Measurements from ENCODE around the gene EZH2. TPM values are rescaled to one million over a fixed set of nuclear protein-coding genes. Genes with fewer than 3 reads are reported as not detected.
A peak's percentile ranks its signal among the peaks of the same experiment; 100 is the strongest.

Gene EZH2
- 31.3 TPM for polyA plus RNA-seq (2012; ENCODE audit: low read depth, missing spikeins)

GRCh38 chr7:148884049-148884298 lies at the start of gene EZH2:
EZH2 (minus strand) TSS chr7:148884291; CDS start chr7:148847298, 36,993 bp downstream.
- DNase-seq (ENCODE audit: insufficient read length, low spot score) (no peak), FAIRE-seq (no peak)
- TF ChIP-seq POLR2AphosphoS5 (IDR thresholded peaks at IDR 0.05; ENCODE audit: low read depth, low read length) (0 out of 2 replicates have a peak, but pooled peaks have one; percentile 12), POLR2A (IDR thresholded peaks at IDR 0.05; ENCODE audit: low read depth, low read length) (no peak), TAF1 (IDR thresholded peaks at IDR 0.05; ENCODE audit: low read depth, low read length) (peak; percentile 63; the same call in 1 of the 2 replicates)

- TF ChIP-seq POLR2A (IDR thresholded peaks at IDR 0.05; ENCODE audit: low read depth, low read length) (no peak), SPI1 (IDR thresholded peaks at IDR 0.05; ENCODE audit: low read depth, low read length) (no peak), PAX5 (IDR thresholded peaks at IDR 0.05; ENCODE audit: insufficient read depth, low read length, severe bottlenecking) (no peak), POU2F2 (IDR thresholded peaks at IDR 0.05; ENCODE audit: low read depth, low read length) (no peak), TAF1 (IDR thresholded peaks at IDR 0.05; ENCODE audit: low read depth, low read length) (no peak), POLR2AphosphoS5 (IDR thresholded peaks at IDR 0.05; ENCODE audit: low read depth, low read length) (no peak)
- DNase-seq (ENCODE audit: insufficient read length, low spot score) = no peak
- no peak for FAIRE-seq
Observed at GRCh38 chr7:148931470-148931869, 47.4 kb upstream of the EZH2 start.

- FAIRE-seq (no peak), DNase-seq (ENCODE audit: insufficient read length, low spot score) (no peak)
- TF ChIP-seq POU2F2 (IDR thresholded peaks at IDR 0.05; ENCODE audit: low read depth, low read length) (no peak), SPI1 (IDR thresholded peaks at IDR 0.05; ENCODE audit: low read depth, low read length) (no peak), POLR2A (IDR thresholded peaks at IDR 0.05; ENCODE audit: low read depth, low read length) (no peak), TAF1 (IDR thresholded peaks at IDR 0.05; ENCODE audit: low read depth, low read length) (no peak), PAX5 (IDR thresholded peaks at IDR 0.05; ENCODE audit: insufficient read depth, low read length, severe bottlenecking) (no peak), POLR2AphosphoS5 (IDR thresholded peaks at IDR 0.05; ENCODE audit: low read depth, low read length) (no peak)
Observed at GRCh38 chr7:148930335-148930734, 46.2 kb upstream of the EZH2 start.

DNA sequence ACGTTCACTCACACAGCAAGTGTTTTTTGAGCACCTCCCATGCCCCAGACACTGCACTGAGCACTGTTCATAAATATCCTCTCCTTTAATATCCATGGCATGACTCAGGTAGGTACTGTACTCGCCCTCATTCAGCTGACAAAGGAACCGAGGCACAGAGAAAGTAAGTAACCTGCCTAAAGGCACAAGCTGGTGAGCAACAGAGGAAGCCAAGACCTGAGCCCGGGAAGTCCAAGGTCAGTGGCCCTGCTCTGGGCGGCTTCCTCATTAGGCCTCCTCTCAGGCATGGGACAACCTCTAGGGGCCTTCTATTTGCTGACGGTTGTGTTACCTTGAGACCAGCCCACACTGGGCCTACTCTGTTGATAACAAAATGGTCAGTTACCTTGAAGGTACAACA lies 45.1 kb upstream of the EZH2 start:
- DNase-seq (ENCODE audit: insufficient read length, low spot score) = no peak
- TF ChIP-seq POLR2AphosphoS5 (IDR thresholded peaks at IDR 0.05; ENCODE audit: low read depth, low read length) = no peak
- TF ChIP-seq TAF1 (IDR thresholded peaks at IDR 0.05; ENCODE audit: low read depth, low read length) = no peak
- TF ChIP-seq POU2F2 (IDR thresholded peaks at IDR 0.05; ENCODE audit: low read depth, low read length) = no peak
- TF ChIP-seq POLR2A (IDR thresholded peaks at IDR 0.05; ENCODE audit: low read depth, low read length) = no peak
- TF ChIP-seq SPI1 (IDR thresholded peaks at IDR 0.05; ENCODE audit: low read depth, low read length) = no peak
- TF ChIP-seq PAX5 (IDR thresholded peaks at IDR 0.05; ENCODE audit: insufficient read depth, low read length, severe bottlenecking) = no peak

GRCh38 chr7:148927123-148928045 lies 43.3 kb upstream of the EZH2 start:
- TF ChIP-seq TAF1 (IDR thresholded peaks at IDR 0.05; ENCODE audit: low read depth, low read length) = no peak
- no peak for TF ChIP-seq PAX5 (IDR thresholded peaks at IDR 0.05; ENCODE audit: insufficient read depth, low read length, severe bottlenecking)
- no peak for TF ChIP-seq POLR2AphosphoS5 (IDR thresholded peaks at IDR 0.05; ENCODE audit: low read depth, low read length)
- no peak for TF ChIP-seq POLR2A (IDR thresholded peaks at IDR 0.05; ENCODE audit: low read depth, low read length)
- no peak for TF ChIP-seq SPI1 (IDR thresholded peaks at IDR 0.05; ENCODE audit: low read depth, low read length)
- FAIRE-seq (no peak), DNase-seq (ENCODE audit: insufficient read length, low spot score) (no peak)

More for the DNA sequence above, 45.1 kb upstream of the EZH2 start:
- no peak for FAIRE-seq

DNA sequence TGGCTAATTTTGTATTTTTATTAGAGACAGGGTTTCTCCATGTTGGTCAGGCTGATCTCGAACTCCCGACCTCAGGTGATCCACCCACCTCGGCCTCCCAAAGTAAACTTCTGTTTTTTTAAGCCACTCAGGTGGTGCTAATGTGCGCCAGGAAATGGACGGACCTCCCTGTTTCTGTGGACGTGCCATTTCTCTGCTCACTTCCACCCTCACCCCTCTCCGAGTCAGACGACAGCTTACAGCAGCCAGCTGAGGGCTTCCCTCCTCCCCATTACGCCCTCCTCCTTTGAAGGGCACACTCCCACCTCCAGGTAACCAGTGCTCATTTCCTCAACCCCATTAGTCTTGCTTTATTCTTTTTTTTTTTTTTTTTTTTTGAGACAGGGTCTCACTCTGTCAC lies 41.7 kb upstream of the EZH2 start:
- no peak for DNase-seq (ENCODE audit: insufficient read length, low spot score)
- TF ChIP-seq PAX5 (IDR thresholded peaks at IDR 0.05; ENCODE audit: insufficient read depth, low read length, severe bottlenecking) (no peak), POLR2A (IDR thresholded peaks at IDR 0.05; ENCODE audit: low read depth, low read length) (no peak), TAF1 (IDR thresholded peaks at IDR 0.05; ENCODE audit: low read depth, low read length) (no peak), POU2F2 (IDR thresholded peaks at IDR 0.05; ENCODE audit: low read depth, low read length) (no peak), POLR2AphosphoS5 (IDR thresholded peaks at IDR 0.05; ENCODE audit: low read depth, low read length) (no peak)
- no peak for FAIRE-seq

- FAIRE-seq (no peak), DNase-seq (ENCODE audit: insufficient read length, low spot score) (no peak)
- TF ChIP-seq PAX5 (IDR thresholded peaks at IDR 0.05; ENCODE audit: insufficient read depth, low read length, severe bottlenecking) = no peak
- TF ChIP-seq POLR2A (IDR thresholded peaks at IDR 0.05; ENCODE audit: low read depth, low read length) = no peak
Observed at GRCh38 chr7:148924011-148924410, 39.9 kb upstream of the EZH2 start.

GRCh38 chr7:148921806-148922205 lies 37.7 kb upstream of the EZH2 start:
- no peak for TF ChIP-seq POLR2A (IDR thresholded peaks at IDR 0.05; ENCODE audit: low read depth, low read length)
- TF ChIP-seq TAF1 (IDR thresholded peaks at IDR 0.05; ENCODE audit: low read depth, low read length) = no peak
- no peak for TF ChIP-seq SPI1 (IDR thresholded peaks at IDR 0.05; ENCODE audit: low read depth, low read length)
- TF ChIP-seq PAX5 (IDR thresholded peaks at IDR 0.05; ENCODE audit: insufficient read depth, low read length, severe bottlenecking) = no peak
- TF ChIP-seq POU2F2 (IDR thresholded peaks at IDR 0.05; ENCODE audit: low read depth, low read length) = no peak
- no peak for TF ChIP-seq POLR2AphosphoS5 (IDR thresholded peaks at IDR 0.05; ENCODE audit: low read depth, low read length)
- FAIRE-seq (no peak), DNase-seq (ENCODE audit: insufficient read length, low spot score) (no peak)

GRCh38 chr7:148921189-148921588 lies 37.1 kb upstream of the EZH2 start:
- TF ChIP-seq POLR2A (IDR thresholded peaks at IDR 0.05; ENCODE audit: low read depth, low read length) (no peak), POU2F2 (IDR thresholded peaks at IDR 0.05; ENCODE audit: low read depth, low read length) (no peak), POLR2AphosphoS5 (IDR thresholded peaks at IDR 0.05; ENCODE audit: low read depth, low read length) (no peak), SPI1 (IDR thresholded peaks at IDR 0.05; ENCODE audit: low read depth, low read length) (no peak), PAX5 (IDR thresholded peaks at IDR 0.05; ENCODE audit: insufficient read depth, low read length, severe bottlenecking) (no peak), TAF1 (IDR thresholded peaks at IDR 0.05; ENCODE audit: low read depth, low read length) (no peak)
- DNase-seq (ENCODE audit: insufficient read length, low spot score) = no peak
- peak; percentile 41 for FAIRE-seq

GRCh38 chr7:148919859-148920258 lies 35.8 kb upstream of the EZH2 start:
- TF ChIP-seq POLR2A (IDR thresholded peaks at IDR 0.05; ENCODE audit: low read depth, low read length) (no peak), POLR2AphosphoS5 (IDR thresholded peaks at IDR 0.05; ENCODE audit: low read depth, low read length) (no peak), POU2F2 (IDR thresholded peaks at IDR 0.05; ENCODE audit: low read depth, low read length) (no peak), PAX5 (IDR thresholded peaks at IDR 0.05; ENCODE audit: insufficient read depth, low read length, severe bottlenecking) (no peak)
- FAIRE-seq (peak; percentile 78), DNase-seq (ENCODE audit: insufficient read length, low spot score) (no peak)
